ENCODE data around the gene DUOXA2. TPM values are rescaled to one million over a fixed set of nuclear protein-coding genes. Genes with fewer than 3 reads are reported as not detected.

DUOXA2 gene
- total and polyA plus RNA-seq, 2 experiments from 2014 or later, result not detected

DNA sequence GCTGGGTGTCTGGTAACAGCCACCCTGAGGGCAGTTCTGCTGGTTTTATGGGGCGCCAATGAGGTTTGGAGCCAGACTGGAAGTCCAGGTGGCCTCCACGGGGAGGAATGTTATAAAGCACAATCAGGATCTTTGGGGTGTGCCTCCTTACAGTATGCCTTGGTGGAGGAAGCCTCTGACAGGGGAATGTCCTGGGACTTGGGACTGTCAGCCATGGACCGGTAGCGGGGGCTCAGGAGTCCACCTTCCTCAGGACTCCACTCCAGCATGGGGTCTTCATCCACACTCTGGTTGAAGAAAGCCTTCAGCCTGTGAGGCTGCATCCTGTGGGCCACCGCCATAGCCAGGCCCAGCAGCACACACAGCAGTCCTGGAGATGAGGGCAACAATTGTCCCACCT lies 4.9 kb downstream of the DUOXA2 start:
- H3K36me3 Mint-ChIP-seq (ENCODE audit: low read depth), result no peaks in the 10 kb centered on the region
- no peak overlapping the region for H3K4me3 ChIP-seq
- H3K27ac Mint-ChIP-seq, result no peak overlapping the region
- H3K27me3 ChIP-seq (ENCODE audit: insufficient read depth), result peaks cover 92% of the 10 kb centered on the region
- no peaks in the 10 kb centered on the region for H3K9me2 ChIP-seq (ENCODE audit: insufficient read depth)
- no peak overlapping the region for H2AFZ ChIP-seq
- peaks cover 11% of the 10 kb centered on the region for H3K4me1 Mint-ChIP-seq
- peaks cover 4% of the 10 kb centered on the region; the same call in 1 of the 2 replicates for H4K20me1 ChIP-seq (replicated peaks; ENCODE audit: insufficient read depth)
- no peaks in the 10 kb centered on the region for H3K79me2 ChIP-seq (replicated peaks; ENCODE audit: insufficient read depth)
- ATAC-seq (no peak), DNase-seq (ENCODE audit: low spot score) (no peak)
- H3K27me3 Mint-ChIP-seq (ENCODE audit: insufficient read depth, low read depth, poor library complexity), result peaks cover 57% of the 10 kb centered on the region
- H3K27ac ChIP-seq (ENCODE audit: low read depth), result no peak overlapping the region
- no peaks in the 10 kb centered on the region for H3F3A ChIP-seq (replicated peaks; ENCODE audit: low read depth)
- no peak overlapping the region for H3K4me2 ChIP-seq
- H3K36me3 ChIP-seq (ENCODE audit: insufficient read depth), result no peaks in the 10 kb centered on the region
- no peak for TF ChIP-seq POLR2AphosphoS5 (IDR thresholded peaks at IDR 0.05; ENCODE audit: low read depth)
- no peak for TF ChIP-seq EZH2phosphoT487 (IDR thresholded peaks at IDR 0.05; ENCODE audit: unreplicated experiment)
- TF ChIP-seq, protein P1, sequence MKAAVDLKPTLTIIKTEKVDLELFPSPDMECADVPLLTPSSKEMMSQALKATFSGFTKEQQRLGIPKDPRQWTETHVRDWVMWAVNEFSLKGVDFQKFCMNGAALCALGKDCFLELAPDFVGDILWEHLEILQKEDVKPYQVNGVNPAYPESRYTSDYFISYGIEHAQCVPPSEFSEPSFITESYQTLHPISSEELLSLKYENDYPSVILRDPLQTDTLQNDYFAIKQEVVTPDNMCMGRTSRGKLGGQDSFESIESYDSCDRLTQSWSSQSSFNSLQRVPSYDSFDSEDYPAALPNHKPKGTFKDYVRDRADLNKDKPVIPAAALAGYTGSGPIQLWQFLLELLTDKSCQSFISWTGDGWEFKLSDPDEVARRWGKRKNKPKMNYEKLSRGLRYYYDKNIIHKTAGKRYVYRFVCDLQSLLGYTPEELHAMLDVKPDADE (IDR thresholded peaks at IDR 0.05), result no peak
- TF ChIP-seq, protein P2, sequence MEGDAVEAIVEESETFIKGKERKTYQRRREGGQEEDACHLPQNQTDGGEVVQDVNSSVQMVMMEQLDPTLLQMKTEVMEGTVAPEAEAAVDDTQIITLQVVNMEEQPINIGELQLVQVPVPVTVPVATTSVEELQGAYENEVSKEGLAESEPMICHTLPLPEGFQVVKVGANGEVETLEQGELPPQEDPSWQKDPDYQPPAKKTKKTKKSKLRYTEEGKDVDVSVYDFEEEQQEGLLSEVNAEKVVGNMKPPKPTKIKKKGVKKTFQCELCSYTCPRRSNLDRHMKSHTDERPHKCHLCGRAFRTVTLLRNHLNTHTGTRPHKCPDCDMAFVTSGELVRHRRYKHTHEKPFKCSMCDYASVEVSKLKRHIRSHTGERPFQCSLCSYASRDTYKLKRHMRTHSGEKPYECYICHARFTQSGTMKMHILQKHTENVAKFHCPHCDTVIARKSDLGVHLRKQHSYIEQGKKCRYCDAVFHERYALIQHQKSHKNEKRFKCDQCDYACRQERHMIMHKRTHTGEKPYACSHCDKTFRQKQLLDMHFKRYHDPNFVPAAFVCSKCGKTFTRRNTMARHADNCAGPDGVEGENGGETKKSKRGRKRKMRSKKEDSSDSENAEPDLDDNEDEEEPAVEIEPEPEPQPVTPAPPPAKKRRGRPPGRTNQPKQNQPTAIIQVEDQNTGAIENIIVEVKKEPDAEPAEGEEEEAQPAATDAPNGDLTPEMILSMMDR (conservative IDR thresholded peaks at IDR 0.05; ENCODE audit: low read depth in 2 of 2), result no peak
- TF ChIP-seq ZNF114 (CRISPR knock-in tag; IDR thresholded peaks at IDR 0.05), result no peak
- TF ChIP-seq, protein P3, sequence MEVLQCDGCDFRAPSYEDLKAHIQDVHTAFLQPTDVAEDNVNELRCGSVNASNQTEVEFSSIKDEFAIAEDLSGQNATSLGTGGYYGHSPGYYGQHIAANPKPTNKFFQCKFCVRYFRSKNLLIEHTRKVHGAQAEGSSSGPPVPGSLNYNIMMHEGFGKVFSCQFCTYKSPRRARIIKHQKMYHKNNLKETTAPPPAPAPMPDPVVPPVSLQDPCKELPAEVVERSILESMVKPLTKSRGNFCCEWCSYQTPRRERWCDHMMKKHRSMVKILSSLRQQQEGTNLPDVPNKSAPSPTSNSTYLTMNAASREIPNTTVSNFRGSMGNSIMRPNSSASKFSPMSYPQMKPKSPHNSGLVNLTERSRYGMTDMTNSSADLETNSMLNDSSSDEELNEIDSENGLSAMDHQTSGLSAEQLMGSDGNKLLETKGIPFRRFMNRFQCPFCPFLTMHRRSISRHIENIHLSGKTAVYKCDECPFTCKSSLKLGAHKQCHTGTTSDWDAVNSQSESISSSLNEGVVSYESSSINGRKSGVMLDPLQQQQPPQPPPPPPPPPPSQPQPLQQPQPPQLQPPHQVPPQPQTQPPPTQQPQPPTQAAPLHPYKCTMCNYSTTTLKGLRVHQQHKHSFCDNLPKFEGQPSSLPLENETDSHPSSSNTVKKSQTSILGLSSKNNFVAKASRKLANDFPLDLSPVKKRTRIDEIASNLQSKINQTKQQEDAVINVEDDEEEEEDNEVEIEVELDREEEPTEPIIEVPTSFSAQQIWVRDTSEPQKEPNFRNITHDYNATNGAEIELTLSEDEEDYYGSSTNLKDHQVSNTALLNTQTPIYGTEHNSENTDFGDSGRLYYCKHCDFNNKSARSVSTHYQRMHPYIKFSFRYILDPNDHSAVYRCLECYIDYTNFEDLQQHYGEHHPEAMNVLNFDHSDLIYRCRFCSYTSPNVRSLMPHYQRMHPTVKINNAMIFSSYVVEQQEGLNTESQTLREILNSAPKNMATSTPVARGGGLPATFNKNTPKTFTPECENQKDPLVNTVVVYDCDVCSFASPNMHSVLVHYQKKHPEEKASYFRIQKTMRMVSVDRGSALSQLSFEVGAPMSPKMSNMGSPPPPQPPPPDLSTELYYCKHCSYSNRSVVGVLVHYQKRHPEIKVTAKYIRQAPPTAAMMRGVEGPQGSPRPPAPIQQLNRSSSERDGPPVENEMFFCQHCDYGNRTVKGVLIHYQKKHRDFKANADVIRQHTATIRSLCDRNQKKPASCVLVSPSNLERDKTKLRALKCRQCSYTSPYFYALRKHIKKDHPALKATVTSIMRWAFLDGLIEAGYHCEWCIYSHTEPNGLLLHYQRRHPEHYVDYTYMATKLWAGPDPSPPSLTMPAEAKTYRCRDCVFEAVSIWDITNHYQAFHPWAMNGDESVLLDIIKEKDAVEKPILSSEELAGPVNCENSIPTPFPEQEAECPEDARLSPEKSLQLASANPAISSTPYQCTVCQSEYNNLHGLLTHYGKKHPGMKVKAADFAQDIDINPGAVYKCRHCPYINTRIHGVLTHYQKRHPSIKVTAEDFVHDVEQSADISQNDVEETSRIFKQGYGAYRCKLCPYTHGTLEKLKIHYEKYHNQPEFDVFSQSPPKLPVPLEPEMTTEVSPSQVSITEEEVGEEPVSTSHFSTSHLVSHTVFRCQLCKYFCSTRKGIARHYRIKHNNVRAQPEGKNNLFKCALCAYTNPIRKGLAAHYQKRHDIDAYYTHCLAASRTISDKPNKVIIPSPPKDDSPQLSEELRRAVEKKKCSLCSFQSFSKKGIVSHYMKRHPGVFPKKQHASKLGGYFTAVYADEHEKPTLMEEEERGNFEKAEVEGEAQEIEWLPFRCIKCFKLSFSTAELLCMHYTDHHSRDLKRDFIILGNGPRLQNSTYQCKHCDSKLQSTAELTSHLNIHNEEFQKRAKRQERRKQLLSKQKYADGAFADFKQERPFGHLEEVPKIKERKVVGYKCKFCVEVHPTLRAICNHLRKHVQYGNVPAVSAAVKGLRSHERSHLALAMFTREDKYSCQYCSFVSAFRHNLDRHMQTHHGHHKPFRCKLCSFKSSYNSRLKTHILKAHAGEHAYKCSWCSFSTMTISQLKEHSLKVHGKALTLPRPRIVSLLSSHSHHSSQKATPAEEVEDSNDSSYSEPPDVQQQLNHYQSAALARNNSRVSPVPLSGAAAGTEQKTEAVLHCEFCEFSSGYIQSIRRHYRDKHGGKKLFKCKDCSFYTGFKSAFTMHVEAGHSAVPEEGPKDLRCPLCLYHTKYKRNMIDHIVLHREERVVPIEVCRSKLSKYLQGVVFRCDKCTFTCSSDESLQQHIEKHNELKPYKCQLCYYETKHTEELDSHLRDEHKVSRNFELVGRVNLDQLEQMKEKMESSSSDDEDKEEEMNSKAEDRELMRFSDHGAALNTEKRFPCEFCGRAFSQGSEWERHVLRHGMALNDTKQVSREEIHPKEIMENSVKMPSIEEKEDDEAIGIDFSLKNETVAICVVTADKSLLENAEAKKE (CRISPR knock-in tag; IDR thresholded peaks at IDR 0.05), result no peak
- TF ChIP-seq ZNF331 (CRISPR knock-in tag; IDR thresholded peaks at IDR 0.05; ENCODE audit: low read depth), result no peak
- TF ChIP-seq, protein P4, sequence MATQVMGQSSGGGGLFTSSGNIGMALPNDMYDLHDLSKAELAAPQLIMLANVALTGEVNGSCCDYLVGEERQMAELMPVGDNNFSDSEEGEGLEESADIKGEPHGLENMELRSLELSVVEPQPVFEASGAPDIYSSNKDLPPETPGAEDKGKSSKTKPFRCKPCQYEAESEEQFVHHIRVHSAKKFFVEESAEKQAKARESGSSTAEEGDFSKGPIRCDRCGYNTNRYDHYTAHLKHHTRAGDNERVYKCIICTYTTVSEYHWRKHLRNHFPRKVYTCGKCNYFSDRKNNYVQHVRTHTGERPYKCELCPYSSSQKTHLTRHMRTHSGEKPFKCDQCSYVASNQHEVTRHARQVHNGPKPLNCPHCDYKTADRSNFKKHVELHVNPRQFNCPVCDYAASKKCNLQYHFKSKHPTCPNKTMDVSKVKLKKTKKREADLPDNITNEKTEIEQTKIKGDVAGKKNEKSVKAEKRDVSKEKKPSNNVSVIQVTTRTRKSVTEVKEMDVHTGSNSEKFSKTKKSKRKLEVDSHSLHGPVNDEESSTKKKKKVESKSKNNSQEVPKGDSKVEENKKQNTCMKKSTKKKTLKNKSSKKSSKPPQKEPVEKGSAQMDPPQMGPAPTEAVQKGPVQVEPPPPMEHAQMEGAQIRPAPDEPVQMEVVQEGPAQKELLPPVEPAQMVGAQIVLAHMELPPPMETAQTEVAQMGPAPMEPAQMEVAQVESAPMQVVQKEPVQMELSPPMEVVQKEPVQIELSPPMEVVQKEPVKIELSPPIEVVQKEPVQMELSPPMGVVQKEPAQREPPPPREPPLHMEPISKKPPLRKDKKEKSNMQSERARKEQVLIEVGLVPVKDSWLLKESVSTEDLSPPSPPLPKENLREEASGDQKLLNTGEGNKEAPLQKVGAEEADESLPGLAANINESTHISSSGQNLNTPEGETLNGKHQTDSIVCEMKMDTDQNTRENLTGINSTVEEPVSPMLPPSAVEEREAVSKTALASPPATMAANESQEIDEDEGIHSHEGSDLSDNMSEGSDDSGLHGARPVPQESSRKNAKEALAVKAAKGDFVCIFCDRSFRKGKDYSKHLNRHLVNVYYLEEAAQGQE (IDR thresholded peaks at IDR 0.05; ENCODE audit: unreplicated experiment), result no peak
- TF ChIP-seq EZH2 (IDR thresholded peaks at IDR 0.05; ENCODE audit: low read depth, unreplicated experiment), result no peak
- no peak for TF ChIP-seq CREB1 (CRISPR knock-in tag; IDR thresholded peaks at IDR 0.05; ENCODE audit: low read depth)
- TF ChIP-seq STAT1 (IDR thresholded peaks at IDR 0.05; ENCODE audit: unreplicated experiment), result no peak
- no peak for TF ChIP-seq NANOG (IDR thresholded peaks at IDR 0.05; ENCODE audit: borderline replicate concordance)
- no peak for TF ChIP-seq JUNB (IDR thresholded peaks at IDR 0.05; ENCODE audit: unreplicated experiment)
- H3K4me3 Mint-ChIP-seq, result no peak overlapping the region
- peaks cover 22% of the 10 kb centered on the region for H3K4me1 ChIP-seq (ENCODE audit: insufficient read depth)
- H3K9me3 Mint-ChIP-seq, result peaks cover 8% of the 10 kb centered on the region; the same call in 2 of the 3 replicates
